H1 (cell line): ENCODE results near the gene LRTM2. TPM values are rescaled to one million over a fixed set of nuclear protein-coding genes. Genes with fewer than 3 reads are reported as not detected.

Experiments
- CTCF ChIA-PET: fragments of 300-600 bp; sonication (Branson Sonifier 250); formaldehyde crosslinking; loops from one replicate; lab custom pipeline; 2021; ENCODE audit not compliant: partially characterized antibody; lab: Charles Lee
- POLR2A ChIA-PET: fragments of 300-600 bp; sonication (Branson Sonifier 250); formaldehyde crosslinking; loops from one replicate; lab custom pipeline; 2021; ENCODE audit warnings: inconsistent platforms; ENCODE audit not compliant: partially characterized antibody; lab: Charles Lee
- DNase-seq, 2 experiments: peaks; one replicate each; pipeline versions ENCODE4 v3.0.0 to v3.0.0-alpha.2; 2010 to 2022; ENCODE audit warnings: low spot score in 2 of 2, low read depth in 1 of 2, mixed read lengths in 1 of 2
- FAIRE-seq: peaks from 2 replicates; lab custom pipeline; 2011; peaks lifted over from hg19 to GRCh38; lab: Jason Lieb, UNC
- H2AFZ ChIP-seq: 2 replicates; pipeline ENCODE4 v1.8.1; 2012; ENCODE audit warnings: low read length, inconsistent platforms
- H2AK5ac ChIP-seq: 2 replicates; pipeline ENCODE4 v1.6.1; 2013; ENCODE audit warnings: low read depth, low read length
- H2BK120ac ChIP-seq: replicated peaks from 2 replicates; pipeline ENCODE3; 2013; ENCODE audit warnings: low read depth, low read length, inconsistent platforms
- H2BK12ac ChIP-seq: 2 replicates; pipeline ENCODE4 v1.6.1; 2013; ENCODE audit warnings: low read depth, low read length
- H2BK15ac ChIP-seq: 2 replicates; pipeline ENCODE4 v1.6.1; 2013; ENCODE audit warnings: low read length
- H2BK20ac ChIP-seq: 2 replicates; pipeline ENCODE4 v1.6.1; 2013; ENCODE audit warnings: low read length
- H2BK5ac ChIP-seq: 2 replicates; pipeline ENCODE4 v1.6.1; 2013; ENCODE audit warnings: low read depth, low read length
- H3K14ac ChIP-seq: 2 replicates; pipeline ENCODE4 v1.6.1; 2013; ENCODE audit warnings: inconsistent platforms; ENCODE audit not compliant: insufficient read length
- H3K18ac ChIP-seq: 2 replicates; pipeline ENCODE4 v1.6.1; 2013; ENCODE audit warnings: low read length; ENCODE audit errors: extremely low read depth
- H3K23ac ChIP-seq: 2 replicates; pipeline ENCODE4 v1.6.1; 2013; ENCODE audit warnings: inconsistent platforms; ENCODE audit not compliant: insufficient read length
- H3K23me2 ChIP-seq: 2 replicates; pipeline ENCODE4 v1.6.1; 2013; ENCODE audit warnings: low read depth, low read length
- H3K27ac ChIP-seq: 2 replicates; pipeline ENCODE4 v1.6.1; 2011; ENCODE audit warnings: low read depth, low read length, inconsistent platforms
- H3K27me3 ChIP-seq, 4 experiments: replicated peaks in 1 of 4; 1 replicate in 1 of 4; 2 replicates in 3 of 4; pipeline versions ENCODE4 v1.6.1 to v1.8.1; 2011 to 2013; ENCODE audit warnings: low read length in 3 of 4, mild to moderate bottlenecking in 3 of 4, inconsistent platforms in 2 of 4, mixed read lengths in 2 of 4, moderate library complexity in 1 of 4; ENCODE audit not compliant: control insufficient read depth in 3 of 4, insufficient read depth in 3 of 4; ENCODE audit errors: extremely low read depth in 1 of 4
- H3K36me3 ChIP-seq, 4 experiments: 2 replicates each; pipeline versions ENCODE4 v1.6.1 to v1.8.1; 2011 to 2013; ENCODE audit warnings: mild to moderate bottlenecking in 4 of 4, low read length in 3 of 4, moderate library complexity in 2 of 4, control low read depth in 1 of 4, inconsistent platforms in 1 of 4; ENCODE audit not compliant: insufficient read depth in 4 of 4, control insufficient read depth in 2 of 4
- H3K4ac ChIP-seq: replicated peaks from 2 replicates; pipeline ENCODE3; 2013; ENCODE audit warnings: low read length, low read depth, mixed read lengths, inconsistent platforms; ENCODE audit not compliant: insufficient read length
- H3K4me1 ChIP-seq, 4 experiments: replicated peaks in 1 of 4; 1 replicate in 1 of 4; 2 replicates in 3 of 4; pipeline versions ENCODE4 v1.6.1 to v1.8.1; 2011 to 2013; ENCODE audit warnings: low read length in 3 of 4, inconsistent platforms in 2 of 4, mixed read lengths in 1 of 4; ENCODE audit not compliant: insufficient read depth in 4 of 4, control insufficient read depth in 3 of 4
- H3K4me2 ChIP-seq, 2 experiments: 2 replicates each; pipeline versions ENCODE4 v1.6.1 to v1.8.1; 2011 to 2013; ENCODE audit warnings: low read depth in 2 of 2, low read length in 2 of 2, control low read depth in 1 of 2, inconsistent platforms in 1 of 2, mild to moderate bottlenecking in 1 of 2; ENCODE audit not compliant: insufficient read depth in 1 of 2
- H3K4me3 ChIP-seq, 4 experiments: fragments of 200-600, 300-600 bp in 1 of 4; sonication (generic), shearing (Covaris generic), sonication (Bioruptor Twin) in 1 of 4; 2 replicates each; pipeline versions ENCODE4 v1.5.1 to v1.8.1; 2011 to 2016; ENCODE audit warnings: low read length in 4 of 4, low read depth in 3 of 4, control low read depth in 2 of 4, inconsistent platforms in 2 of 4, mild to moderate bottlenecking in 2 of 4, mixed read lengths in 1 of 4, moderate library complexity in 1 of 4; ENCODE audit not compliant: insufficient read depth in 2 of 4; ENCODE audit errors: extremely low read depth in 1 of 4
- H3K56ac ChIP-seq: replicated peaks from 2 replicates; pipeline ENCODE3; 2013; ENCODE audit warnings: low read depth, mild to moderate bottlenecking, mixed read lengths, low read length, inconsistent platforms; ENCODE audit not compliant: insufficient read length
- H3K79me1 ChIP-seq: 2 replicates; pipeline ENCODE4 v1.6.1; 2013; ENCODE audit warnings: low read depth, low read length, control low read depth
- H3K79me2 ChIP-seq, 2 experiments: 2 replicates each; pipeline versions ENCODE4 v1.6.1 to v1.8.1; 2012 to 2013; ENCODE audit warnings: low read length in 2 of 2, mild to moderate bottlenecking in 2 of 2, inconsistent platforms in 1 of 2; ENCODE audit not compliant: insufficient read depth in 2 of 2, control insufficient read depth in 1 of 2
- H3K9ac ChIP-seq, 4 experiments: replicated peaks in 1 of 4; 1 replicate in 1 of 4; 2 replicates in 3 of 4; pipeline versions ENCODE4 v1.6.1 to v1.8.1; 2011 to 2013; ENCODE audit warnings: low read depth in 3 of 4, low read length in 3 of 4, control low read depth in 2 of 4, mild to moderate bottlenecking in 2 of 4, moderate library complexity in 2 of 4, inconsistent platforms in 1 of 4; ENCODE audit errors: extremely low read depth in 1 of 4
- H3K9me3 ChIP-seq, 2 experiments: 2 replicates each; pipeline versions ENCODE4 v1.6.1 to v1.8.1; 2012 to 2013; ENCODE audit warnings: mild to moderate bottlenecking in 2 of 2, moderate library complexity in 2 of 2, control low read depth in 1 of 2, inconsistent platforms in 1 of 2, low read depth in 1 of 2, low read length in 1 of 2, mixed read lengths in 1 of 2; ENCODE audit not compliant: insufficient read depth in 2 of 2
- H4K20me1 ChIP-seq, 2 experiments: replicated peaks in 1 of 2; 2 replicates each; pipeline versions ENCODE3 to v1.8.1; 2011 to 2013; ENCODE audit warnings: inconsistent platforms in 2 of 2, low read length in 2 of 2, mild to moderate bottlenecking in 1 of 2; ENCODE audit not compliant: insufficient read depth in 2 of 2, control insufficient read depth in 1 of 2
- H4K5ac ChIP-seq: 2 replicates; pipeline ENCODE4 v1.6.1; 2013; ENCODE audit warnings: low read length, low read depth, mixed read lengths, inconsistent platforms; ENCODE audit not compliant: insufficient read length
- H4K8ac ChIP-seq: 2 replicates; pipeline ENCODE4 v1.8.0; 2013; ENCODE audit warnings: mild to moderate bottlenecking, moderate library complexity, low read length, inconsistent platforms; ENCODE audit not compliant: insufficient read depth; ENCODE audit errors: extremely low read depth
- H4K91ac ChIP-seq: replicated peaks from 2 replicates; pipeline ENCODE3; 2013; ENCODE audit warnings: low read length, mixed read lengths, inconsistent platforms; ENCODE audit not compliant: insufficient read length
- HDAC2 ChIP-seq, 2 experiments: fragments of 300-600 bp in 1 of 2; sonication (generic) in 1 of 2; IDR thresholded peaks; 2 replicates each; pipeline ENCODE4 v1.6.1; 2011 to 2012; ENCODE audit warnings: low read depth in 2 of 2, low read length in 2 of 2, mild to moderate bottlenecking in 2 of 2, moderate library complexity in 2 of 2, borderline replicate concordance in 1 of 2, inconsistent platforms in 1 of 2
- JUN ChIP-seq: IDR thresholded peaks from 2 replicates; pipeline ENCODE4 v1.6.1; 2011; ENCODE audit warnings: low read depth, mild to moderate bottlenecking, improper control_type of control experiment, low read length
- RNF2 ChIP-seq: fragments of 200-900, 300-1000 bp; sonication (generic); IDR thresholded peaks from 2 replicates; pipeline ENCODE4 v1.7.1; 2016; ENCODE audit warnings: borderline replicate concordance, low read depth, mild to moderate bottlenecking, antibody characterized with exemption, low read length; ENCODE audit not compliant: poor library complexity, severe bottlenecking; ENCODE audit errors: missing control alignments
- SP2 ChIP-seq: IDR thresholded peaks from 2 replicates; pipeline ENCODE4 v1.6.1; 2012; ENCODE audit warnings: mild to moderate bottlenecking, low read length, inconsistent platforms
- WGBS, 2 experiments: shearing (Covaris generic) in 1 of 2; methylation state at CpG; one replicate each; pipeline versions ENCODE4 v1.1.6 to v1.1.7; 2013 to 2015; ENCODE audit warnings: low lambda C conversion rate in 2 of 2, mixed read lengths in 2 of 2, inconsistent platforms in 1 of 2, low coverage in 1 of 2, missing lambda C conversion rate in 1 of 2; ENCODE audit not compliant: insufficient replicate concordance in 2 of 2, insufficient coverage in 1 of 2, insufficient read length in 1 of 2; ENCODE audit errors: extremely low coverage in 1 of 2, missing lambda C conversion rate in 1 of 2; 5-methylcytosine and 5-hydroxymethylcytosine counted together
- polyA plus RNA-seq, 7 experiments: library from polyadenylated mRNA; depleted of rRNA in 3 of 7; stranded (reverse) in 5 of 7; unstranded in 2 of 7; fragments of >200 nt in 5 of 7; fragments of 200-250 nt in 2 of 7; gene quantifications; 1 replicate in 5 of 7; 2 replicates in 1 of 7; 4 replicates in 1 of 7; pipeline versions ENCODE4 v1.2.1 to v1.2.3, GENCODE V29; 2011 to 2013; ENCODE audit warnings: missing spikeins in 2 of 7, mixed read lengths in 2 of 7
- total RNA-seq: library from RNA; stranded (reverse); fragmentation: NEBNext Ultra II Directional; extraction: Animal tissue kit (Norgen Biotek cat#: 25700); gene quantifications from 2 replicates; pipeline ENCODE4 v1.2.1, GENCODE V29; 2021

The LRTM2 gene
- total and polyA plus RNA-seq, 2 of the 8 experiments (the other 6 are each of a cell fraction or from before 2014, with no cell fraction given): 0.06 TPM; not detected in 1

DNA sequence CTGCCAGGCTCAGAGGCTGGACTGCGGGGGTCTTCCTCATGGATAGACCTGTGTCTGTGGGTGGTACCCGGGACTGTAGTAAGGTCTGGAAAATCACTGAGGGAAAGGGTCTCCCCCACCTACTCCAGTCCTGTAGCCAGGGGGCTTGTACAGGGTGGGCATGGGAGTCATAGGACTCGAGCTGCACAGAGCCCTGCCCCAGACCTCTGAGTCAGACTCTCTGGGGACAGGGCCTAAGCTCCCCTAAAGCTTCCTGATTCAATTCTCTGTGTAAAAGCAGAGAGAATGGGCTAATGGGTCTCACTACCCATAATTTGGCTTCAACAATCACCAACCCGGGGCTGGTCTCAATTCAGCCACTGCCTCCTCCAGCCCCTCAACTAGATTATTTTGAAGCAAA, 27.0 kb downstream of the LRTM2 start:
- Histone ChIP-seq H3K9me3 (no peaks in the 10 kb centered on the region), H3K9ac (no peak overlapping the region), H2BK20ac (no peak overlapping the region), H2BK5ac (no peak overlapping the region), H2AFZ (no peak overlapping the region), H4K20me1 (no peaks in the 10 kb centered on the region), H2BK120ac (no peak overlapping the region), H4K8ac (no peak overlapping the region), H3K23me2 (no peaks in the 10 kb centered on the region), H3K23ac (no peak overlapping the region), H3K79me1 (no peaks in the 10 kb centered on the region), H3K14ac (no peak overlapping the region), H2BK15ac (no peak overlapping the region), H2BK12ac (no peak overlapping the region), H4K5ac (no peak overlapping the region), H3K27me3 (no peaks in the 10 kb centered on the region), H3K18ac (no peak overlapping the region), H2AK5ac (no peak overlapping the region), H3K27ac (no peak overlapping the region), H3K4me2 (no peak overlapping the region), H4K91ac (no peak overlapping the region), H3K4me1 (peaks cover 0 to 17% (median 4%) of the 10 kb centered on the region in 4 experiments; a peak in 6 of 7 replicates), H3K79me2 (no peaks in the 10 kb centered on the region), H3K4me3 (no peak overlapping the region), H3K56ac (no peak overlapping the region), H3K4ac (no peak overlapping the region), H3K36me3 (no peaks in the 10 kb centered on the region)
- DNase-seq (no peak), FAIRE-seq (no peak)
- ChIA-PET POLR2A (no interaction called here), CTCF (interaction anchor here (0.7 to 1.0 kb wide), 2 partner anchors 52 to 93 kb away, joined by 3 to 4 read pairs; no protein-coding TSS in a partner anchor)
- 69% methylated on average over 4 of the region's 4 CpGs; no CpG with 5 or more reads in 1 of the 2 experiments for WGBS, 2 experiments
- TF ChIP-seq JUN: no peak
- no peak for TF ChIP-seq SP2
- no peak for TF ChIP-seq RNF2
- TF ChIP-seq HDAC2 (IDR thresholded peaks at IDR 0.05; ENCODE audit: borderline replicate concordance in 1 of 2, low read depth in 2 of 2, low read length in 2 of 2): no peak
